ENCODE results near the gene PDZD2.
"Not testable (repeated sequence)": the region's sequence is repeated elsewhere in the genome, so short reads cannot be mapped to it uniquely, and the experiment has no call there.

PDZD2 gene

DNA sequence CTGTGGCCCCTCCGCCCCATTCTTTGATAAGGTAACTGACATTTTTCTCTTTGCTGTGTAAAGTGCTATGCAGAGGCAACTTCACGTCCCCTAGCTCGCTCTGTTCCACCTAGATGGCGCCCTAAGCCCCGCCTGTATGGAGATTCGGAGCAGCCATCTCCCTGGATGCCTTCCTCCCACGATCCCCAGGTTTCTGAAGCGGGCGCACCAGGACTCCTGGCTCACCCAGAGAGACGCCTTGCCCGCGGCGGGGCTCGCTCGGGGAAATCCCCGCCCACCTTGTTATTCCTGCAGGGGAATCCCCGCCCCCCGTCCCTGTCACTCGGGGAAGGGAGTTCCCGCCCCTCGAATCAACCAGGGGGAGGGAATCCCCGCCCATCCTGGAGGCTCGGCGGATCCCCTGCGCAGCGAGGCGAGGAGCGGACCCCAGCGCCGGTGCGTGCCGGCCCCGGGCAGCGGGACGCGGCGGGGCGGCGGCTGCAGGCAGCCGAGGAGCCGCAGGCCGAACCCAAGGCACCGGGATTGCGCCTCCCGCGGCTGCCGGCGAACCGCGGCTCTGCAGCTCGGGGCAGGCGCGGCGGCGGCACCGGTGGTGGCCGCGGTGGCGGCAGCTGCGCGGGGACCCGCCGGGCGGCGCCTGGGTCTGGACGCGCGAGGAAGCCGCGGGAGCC is at the start of gene PDZD2:
Gene PDZD2, plus strand, starts transcription at position 384 of the 671 bp plus-strand sequence.
- DNase-seq, result peak; percentile 90

DNA sequence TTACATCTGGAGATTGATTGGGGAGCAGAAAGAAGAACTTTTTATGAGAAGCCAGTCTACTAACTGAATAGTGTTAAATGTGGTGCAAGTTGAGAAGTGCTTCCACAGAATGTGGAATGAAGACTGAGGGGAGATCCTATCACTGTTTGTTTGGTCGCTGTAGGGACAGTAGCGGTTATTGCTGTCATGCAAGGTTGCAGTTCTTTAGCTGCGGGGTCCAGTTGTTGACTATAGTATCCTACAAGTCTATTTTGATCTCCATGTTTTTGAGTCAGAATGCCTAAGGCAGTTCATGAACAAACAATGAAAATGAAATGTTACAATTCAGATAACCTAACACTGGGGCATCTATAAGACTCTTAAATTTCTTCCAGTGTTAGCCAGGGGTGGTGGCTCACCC is 45.3 kb upstream of the PDZD2 start:
- no peak for DNase-seq

DNA sequence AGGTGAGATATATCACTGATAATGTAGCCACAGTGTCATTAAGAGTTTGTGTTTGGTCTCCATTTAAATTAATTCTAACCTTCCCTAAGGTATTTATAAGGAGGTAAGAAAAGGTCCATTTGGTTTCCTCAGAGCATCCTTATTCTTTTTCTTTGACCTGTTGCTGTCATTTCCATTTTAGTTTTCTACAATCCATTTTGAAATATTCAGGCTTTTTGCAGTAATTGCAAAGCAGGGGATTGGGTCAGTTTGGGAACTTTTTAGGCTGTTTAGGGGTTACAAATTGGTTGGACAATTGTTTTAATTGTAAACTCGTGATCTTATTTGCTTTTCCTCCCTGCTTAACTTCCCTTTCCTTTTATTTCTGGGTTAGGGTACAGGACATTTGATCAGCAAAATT is 42.6 kb upstream of the PDZD2 start:
- no peak for DNase-seq

DNA sequence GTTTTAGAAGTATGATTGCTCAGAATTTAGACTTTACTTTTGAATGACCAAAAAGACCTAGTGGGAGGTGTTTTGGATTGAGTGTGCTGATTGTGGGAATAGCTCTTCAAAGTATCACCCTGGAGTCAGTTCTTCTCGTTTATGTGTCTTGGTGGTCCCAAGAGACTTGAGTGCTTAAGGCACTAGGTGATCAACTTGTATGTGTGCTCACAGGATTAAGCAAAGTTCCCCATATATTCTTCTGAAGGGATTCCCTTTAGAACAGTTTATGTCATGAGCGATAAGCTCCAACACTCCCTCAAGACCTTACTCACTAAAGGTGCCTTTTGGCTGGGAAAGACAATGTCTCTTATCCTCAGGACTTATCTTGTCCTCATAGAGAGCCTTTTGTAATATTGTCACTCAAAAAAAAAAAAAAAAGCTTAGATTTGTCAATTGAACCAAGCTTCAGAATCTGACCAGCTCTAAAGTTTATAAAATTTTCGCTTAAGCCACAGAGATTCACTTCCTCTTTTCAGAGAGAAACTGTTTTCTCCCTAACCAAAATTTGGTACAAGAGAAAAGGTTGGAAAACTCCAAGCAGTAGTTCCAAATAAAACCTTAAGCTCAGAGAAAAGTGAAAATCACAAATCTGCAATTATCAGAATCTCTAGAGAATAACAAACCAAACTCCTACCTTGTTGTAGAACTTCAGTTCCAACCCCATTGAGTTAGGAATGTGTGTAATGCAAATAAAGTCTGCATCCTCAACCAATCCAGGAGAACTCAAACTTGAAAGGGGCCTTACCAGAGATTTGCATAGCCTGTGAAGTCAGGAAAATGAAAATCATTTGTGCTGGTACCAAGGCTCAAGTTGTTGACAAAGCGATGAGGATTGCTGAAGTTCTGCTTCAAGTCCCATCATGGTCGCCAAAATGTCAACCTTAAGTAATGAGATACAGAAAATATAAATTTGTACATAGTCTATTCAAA is 40.0 kb upstream of the PDZD2 start:
- no peak for DNase-seq

DNA sequence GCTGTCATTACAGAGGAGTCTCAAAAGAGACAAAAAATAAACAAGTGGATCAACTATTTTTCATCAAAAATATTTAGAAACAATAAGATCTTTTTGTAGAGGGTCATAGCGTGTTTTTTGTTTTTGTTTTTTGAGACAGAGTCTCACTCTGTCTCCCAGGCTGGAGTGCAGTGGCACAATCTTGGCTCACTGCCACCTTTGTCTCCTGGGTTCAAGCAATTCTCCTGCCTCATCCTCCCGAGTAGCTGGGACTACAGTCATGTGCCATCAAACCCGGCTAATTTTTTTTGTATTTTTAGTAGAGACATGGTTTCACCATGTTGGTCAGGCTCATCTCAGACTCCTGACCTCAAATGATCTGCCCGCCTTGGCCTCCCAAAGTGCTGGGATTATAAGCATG is 36.6 kb upstream of the PDZD2 start:
- DNase-seq, result not testable (repeated sequence)

DNA sequence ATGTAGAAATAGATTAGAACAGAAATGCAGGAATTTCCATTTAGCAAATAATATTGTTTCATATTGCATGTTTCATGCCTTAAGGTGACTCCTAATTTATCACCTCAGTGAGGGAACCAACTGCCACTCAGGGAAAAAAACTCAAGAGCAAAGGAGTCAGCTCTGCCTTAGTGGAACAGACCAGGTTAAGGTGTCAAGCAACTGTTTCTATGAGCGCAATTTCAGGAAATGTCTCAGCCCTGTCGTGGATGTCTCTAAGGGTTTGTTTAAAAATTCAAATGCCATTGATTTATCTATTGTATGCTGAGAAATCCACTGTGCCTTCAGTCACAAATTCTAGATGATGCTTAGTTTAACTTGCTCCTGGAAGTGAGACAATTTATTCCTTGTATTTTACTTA is 34.7 kb upstream of the PDZD2 start:
- no peak for DNase-seq

DNA sequence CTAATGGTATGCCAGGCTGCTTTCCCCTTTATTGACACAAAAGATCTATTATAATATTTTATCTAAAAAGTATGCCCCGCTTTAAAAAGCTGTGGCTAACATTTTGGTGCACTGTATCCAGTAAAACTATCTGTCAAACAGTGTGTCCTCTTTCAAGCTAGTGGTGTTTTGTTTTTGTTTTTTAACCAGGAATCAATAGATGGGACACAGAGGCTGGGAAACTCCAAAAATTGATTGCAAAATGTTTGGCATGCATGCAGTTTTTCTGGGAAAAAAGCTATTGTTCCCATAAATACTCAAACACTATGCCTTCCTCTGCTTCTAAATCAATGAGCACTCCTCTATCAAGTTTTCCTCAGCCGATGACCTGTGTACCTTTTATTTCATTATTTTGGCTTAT is 34.3 kb upstream of the PDZD2 start:
- no peak for DNase-seq

DNA sequence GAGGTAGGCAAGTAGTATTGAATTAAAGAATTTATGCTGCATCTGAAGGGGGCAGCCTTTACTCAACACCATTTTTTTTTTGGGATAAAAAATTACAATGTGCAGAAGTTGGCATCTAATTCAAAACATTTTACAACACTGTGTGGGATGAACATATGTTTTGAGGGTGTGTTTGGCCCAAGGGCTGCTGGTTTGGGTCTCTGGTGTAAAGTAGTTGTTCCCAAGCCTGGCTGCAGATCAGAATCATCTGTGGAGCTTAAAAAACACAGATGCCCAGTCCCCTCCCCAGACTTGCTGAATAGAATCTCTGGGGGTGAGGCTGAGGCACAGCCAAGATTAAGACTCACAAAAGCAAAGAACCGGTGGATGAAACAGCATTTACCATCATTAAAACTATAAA is 33.0 kb upstream of the PDZD2 start:
- no peak for DNase-seq

DNA sequence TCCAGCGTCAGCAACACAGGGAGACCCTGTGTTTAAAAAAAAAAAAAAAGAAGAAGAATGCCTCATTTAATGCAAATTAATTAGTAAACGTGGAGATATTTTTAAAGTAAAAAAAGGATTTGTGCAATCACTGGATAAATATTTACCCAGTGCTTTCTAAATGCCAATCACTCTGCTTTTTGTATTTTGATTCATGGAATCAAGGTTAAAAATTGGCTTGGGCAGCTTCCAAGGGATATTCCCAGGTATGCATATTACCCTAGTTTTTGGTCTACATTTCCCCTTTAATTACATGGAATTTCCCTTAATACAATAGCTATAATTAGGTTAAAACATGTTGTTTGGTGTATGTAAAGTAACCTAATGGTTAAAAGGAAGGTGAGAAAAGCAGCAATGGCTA is 31.4 kb upstream of the PDZD2 start:
- no peak for DNase-seq

DNA sequence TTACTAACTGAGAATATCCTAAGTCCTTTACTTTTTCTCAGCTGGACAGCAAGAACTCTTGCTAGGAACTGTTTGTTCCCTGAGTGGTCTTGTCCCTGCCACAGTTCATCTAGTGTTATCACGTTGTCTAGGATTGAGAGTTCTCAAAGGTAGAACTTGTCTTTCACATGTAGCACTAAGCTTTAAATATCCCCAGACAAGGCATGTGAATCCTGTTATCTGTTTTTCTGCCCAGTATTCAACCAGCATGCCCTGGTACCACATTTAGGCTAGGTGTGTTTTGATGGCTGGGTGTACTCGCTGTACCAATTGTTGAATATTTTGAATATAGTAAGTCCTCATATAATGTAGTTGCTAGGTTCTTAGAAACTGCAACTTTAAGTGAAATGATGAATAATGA is 27.9 kb upstream of the PDZD2 start:
- DNase-seq, result no peak

DNA sequence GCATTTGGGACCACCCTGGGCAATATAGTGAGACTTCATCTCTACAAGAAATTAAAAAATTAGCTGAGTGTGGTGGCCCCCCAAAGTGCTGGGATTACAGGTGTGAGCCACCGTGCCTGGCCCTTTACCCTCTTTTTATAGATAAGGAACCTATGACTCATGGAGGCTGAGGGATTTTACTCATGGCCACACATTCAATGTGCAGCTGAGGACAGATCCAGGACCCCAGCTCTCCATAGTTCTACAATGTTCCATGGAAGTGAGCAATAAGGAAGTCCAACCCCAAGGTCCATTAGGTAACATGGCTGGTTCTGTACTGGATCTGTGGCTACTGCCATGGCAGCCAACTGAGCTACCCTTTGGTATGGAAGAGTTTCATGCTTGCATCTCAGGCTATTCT is 25.3 kb upstream of the PDZD2 start:
- no peak for DNase-seq

DNA sequence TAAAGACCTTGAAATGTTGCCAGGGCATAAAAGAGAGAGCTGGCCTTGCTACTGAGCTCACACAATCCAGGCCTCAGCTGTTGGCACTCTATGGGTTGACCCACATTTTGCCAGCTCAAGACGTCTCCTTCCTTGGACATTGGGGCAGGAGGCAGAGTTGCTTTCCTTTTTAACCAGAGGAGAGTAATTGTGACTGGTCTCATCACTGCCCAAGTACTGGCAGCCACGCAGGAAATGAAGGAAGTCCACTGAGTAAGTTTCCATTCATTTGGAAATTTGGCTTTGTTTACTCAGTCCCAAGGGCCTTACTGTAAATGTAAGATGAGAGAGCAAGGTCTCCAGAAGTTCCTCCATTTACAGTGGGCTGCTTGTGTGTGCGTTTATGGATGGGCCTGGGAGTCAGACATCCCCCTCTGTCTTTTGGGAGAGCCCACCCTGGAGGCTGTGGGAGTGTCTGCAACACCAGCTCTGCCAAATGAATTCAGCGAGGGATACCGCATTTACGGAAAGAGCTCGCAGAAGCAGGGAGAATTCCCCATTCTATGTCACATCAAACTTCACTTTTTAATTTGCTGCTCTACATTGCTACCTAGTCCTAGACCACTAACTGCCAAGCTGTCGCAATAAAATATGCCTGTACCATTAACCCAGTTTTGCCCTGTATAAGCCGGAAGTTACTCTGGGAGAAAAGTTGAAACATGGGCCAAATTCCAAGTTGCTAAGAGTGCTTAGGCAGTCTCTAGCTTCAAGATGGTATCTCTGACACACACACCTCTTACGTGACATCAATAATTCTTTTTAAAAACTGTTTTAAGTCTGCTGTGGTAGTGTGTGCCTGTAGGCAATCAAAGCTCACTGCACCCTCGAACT is 24.5 kb upstream of the PDZD2 start:
- DNase-seq, result no peak

DNA sequence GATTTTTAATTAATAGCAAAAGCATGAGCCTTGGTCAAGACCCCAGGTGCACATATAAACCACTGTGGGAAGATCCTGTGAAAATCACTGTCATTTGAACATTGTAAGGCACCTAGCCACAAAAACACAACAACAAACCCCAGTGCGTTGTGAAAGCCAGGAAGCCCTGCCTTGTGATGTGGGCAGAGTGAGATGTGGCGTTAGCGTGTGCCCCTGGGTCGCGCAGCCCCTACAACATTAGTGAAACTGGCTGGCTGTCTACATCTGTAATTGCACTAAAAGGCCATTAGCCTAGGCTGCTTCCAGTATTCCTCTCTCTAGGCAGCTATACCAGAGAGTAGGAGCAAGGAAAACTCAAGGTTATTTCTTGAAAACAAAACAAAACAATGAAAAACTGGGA is 21.1 kb upstream of the PDZD2 start:
- no peak for DNase-seq

DNA sequence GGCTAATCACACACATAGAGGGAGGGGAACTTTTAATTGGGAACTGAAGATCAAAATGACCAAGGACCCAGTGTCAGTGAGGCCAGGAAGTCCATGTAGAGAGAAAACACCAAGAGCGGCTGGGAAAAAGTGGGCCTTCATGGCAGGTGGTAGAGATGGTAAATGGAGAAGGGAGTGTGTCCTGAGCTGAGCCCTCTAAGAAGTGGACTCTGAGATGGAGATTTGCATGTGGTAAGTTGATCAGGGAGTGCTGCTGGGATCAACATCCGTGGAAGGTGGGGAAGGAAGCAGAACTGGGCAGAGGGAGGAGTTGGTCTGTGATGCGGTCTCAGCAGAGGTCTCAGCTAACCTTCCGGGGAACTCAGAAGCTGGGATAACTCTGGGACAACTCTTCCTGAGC is 18.9 kb upstream of the PDZD2 start:
- DNase-seq, result no peak

DNA sequence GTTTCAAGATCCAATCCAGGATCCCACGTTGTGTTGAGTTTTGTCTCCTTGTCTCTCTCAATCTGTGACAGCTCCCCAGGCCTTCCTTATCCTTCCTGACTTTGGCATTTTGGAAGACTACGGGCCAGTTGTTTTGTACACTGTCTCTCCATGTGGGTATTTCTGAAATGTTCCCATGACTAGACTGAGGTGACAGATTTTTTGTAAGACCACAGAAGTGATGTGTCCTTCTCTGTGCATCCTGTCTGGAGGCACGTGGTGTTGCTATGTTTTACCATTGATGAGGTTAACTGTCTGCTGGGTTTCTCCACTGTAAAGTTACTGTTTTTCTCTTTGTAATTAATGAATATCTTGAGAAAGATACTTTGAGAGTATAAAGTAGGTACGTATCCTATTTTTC is 15.7 kb upstream of the PDZD2 start:
- DNase-seq, result no peak

DNA sequence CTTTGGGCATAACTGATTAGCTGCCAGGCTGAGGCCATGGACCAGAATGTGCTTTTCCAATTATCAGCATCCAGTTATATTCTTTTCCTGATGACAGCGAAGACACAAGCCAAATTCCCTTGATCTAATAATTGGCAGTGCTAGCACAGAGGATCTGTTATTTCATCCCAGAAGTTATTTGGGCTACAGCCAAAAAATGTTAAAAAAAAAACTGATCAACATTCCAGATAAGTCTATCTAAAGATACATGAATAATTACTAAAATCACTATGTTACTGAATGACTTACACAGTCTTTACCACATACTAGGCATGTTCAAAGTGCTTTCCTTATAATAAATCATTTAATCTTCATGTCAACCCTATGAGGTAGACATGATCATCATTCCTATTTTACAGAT is 13.5 kb upstream of the PDZD2 start:
- no peak for DNase-seq

DNA sequence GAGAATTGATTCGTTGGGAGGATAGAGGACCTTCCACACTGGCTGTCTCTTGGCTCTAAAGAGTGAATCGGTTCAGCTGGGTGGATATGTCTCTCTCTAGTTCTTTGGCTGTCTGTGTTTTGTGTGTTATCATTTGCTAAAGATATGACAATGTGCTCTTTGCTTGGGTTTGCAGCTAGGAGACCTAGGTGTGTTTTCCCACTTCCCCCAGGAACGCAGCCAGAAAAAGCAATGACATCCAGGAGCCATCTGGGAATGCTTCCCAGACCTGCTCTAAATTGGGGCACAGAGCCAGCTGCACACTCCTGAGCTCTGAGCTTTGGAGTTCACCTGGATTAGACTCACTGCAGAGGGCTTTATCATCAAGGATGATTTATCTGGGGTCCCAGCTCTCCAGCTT is 12.8 kb upstream of the PDZD2 start:
- DNase-seq, result no peak

DNA sequence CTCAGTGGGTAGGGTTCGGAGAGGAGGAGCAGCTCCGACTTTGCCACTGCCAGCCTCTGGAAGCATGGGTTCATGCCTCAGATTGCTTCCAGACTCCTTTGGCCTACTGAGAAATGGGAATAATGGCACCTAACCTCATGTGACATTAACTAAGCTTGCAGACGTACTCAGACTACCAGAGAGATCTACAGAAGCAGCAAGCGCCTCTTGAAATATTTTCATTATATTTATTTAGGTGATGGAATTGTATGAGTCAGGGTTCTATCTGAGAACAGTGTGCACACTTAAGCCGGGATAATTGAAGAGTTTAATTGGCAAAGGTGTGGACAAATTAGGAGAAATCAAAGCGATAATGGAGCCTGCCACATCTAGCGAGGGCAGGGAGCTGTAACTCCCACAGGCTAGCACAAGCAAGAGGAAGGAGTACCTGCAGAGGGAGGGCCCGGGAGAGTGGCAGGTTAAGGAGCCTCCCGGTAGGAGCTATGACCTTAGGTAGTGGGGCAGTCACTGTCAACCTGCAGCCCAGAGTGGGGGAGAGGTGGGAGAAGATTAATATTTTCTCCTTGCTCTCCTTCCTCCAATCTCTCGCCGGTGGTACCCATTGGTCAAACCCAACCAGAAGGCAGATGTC is 12.2 kb upstream of the PDZD2 start:
- no peak for DNase-seq

DNA sequence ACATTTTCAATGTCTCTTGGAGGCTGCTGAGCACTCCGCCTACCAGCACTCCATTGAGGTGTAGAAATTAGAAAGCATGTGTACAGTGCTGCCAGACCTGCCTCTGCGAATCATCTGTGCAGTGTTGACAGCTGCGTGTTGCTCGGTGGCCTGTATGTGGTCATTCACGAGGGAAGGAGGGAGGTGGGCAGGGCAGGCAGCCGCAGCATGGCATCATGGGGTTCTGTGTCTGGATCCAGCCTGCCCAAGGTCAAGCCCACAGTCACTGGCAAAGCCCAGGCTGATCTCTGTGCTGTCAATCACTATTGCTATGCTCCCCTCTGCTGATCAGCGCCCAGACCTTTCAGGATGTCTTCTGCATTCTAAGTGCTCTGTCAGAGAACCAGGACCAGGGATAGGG is 8.0 kb upstream of the PDZD2 start:
- no peak for DNase-seq

DNA sequence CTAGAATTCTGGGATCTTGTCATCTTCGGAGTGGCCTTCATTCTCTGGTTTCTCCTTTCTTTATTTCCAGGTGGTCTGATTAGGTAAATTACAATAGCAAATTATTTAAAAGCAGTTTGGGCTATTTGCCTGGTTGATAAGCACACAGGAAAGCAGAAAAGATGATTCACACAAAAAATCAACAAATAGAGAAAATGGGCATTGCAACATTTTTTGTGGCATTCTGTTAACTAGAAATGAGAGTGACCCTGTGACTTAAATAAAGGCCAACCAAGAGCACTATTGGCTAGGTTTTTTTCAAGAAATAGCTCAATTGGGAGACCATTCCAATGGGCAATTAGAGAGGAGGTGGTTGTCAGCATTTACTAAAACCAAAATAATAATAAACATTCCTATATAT is 6.5 kb upstream of the PDZD2 start:
- DNase-seq, result no peak

DNA sequence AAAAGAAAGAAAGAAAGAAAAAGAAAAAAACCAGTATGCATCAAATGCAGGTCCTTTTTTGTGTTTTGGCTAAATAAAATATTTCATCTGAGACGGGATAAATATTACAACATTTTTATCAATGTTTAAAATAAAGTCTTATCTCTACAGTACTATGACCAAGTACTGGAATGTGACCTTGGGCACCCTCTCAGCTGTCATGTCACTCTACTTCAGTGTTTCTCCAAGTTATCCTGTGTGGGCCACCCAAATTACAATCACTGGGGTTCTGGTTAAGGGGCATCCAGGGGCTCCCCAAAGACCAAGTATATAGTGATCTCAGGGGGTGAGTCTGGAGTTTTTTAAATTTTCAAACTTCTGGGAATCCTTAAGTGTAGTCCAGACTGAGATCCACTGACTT is 3.5 kb upstream of the PDZD2 start:
- DNase-seq, result no peak

DNA sequence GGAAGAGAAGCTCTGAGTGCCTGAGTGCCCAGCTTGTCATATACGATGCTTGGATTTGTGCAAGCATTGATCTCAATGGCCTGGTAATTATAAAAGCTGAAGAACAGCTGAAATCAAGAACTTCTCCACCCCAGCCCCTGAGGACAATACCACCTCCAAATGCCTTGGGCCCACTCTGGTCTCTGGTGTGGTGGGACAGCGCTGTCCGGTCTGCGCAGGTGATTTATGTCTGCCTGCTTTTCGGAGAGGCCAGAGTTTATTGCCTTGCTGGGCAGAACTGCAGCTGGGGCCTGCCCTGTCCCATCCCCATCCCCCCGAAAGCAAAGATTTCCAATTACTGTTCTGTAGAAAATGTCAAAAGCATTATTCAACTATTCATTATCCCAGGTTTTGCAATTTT is 1.1 kb upstream of the PDZD2 start:
- no peak for DNase-seq

DNA sequence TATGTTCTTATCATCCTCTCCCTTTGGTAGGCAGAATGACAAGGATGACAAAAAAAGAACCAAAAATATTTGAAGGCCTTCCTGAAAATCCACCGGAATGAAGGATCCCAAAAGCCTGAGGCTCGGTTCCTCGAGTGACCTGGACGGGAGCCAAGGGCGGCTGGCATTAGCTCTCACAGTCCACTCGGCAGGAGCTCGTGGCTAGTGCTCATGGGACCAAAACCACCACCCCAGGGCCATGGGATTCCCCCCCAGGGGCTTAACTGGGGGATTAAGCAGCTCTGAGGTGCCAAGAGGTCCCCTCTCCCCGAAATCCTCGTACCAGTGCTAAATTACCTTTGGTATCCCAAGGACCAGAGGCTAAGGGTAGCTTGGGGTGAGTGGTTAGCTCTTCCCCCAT is 586 bp upstream of the PDZD2 start:
- peak; percentile 32 for DNase-seq
